Endometrial microvascular endothelial cells (primary cell): ENCODE measurements around the gene PDE2A. TPM values are rescaled to one million over a fixed set of nuclear protein-coding genes. Genes with fewer than 3 reads are reported as not detected.

Experiments
- in situ Hi-C: cut with HindIII; loops from 2 replicates; pipeline ENCODE4 v1.10.0; 2017; ENCODE audit warnings: low sequenced_read_pairs, low pct_unique_long_range_greater_than_20kb; ENCODE audit errors: inconsistent ontology term
- total RNA-seq: library from RNA; depleted of rRNA; stranded (reverse); fragments of >200 nt; gene quantifications from one replicate; pipeline ENCODE4 v1.2.3, GENCODE V29; 2015; ENCODE audit errors: inconsistent ontology term

Gene PDE2A
- total RNA-seq, 1 donor from 2014 or later = 9.5 TPM

GRCh38 chr11:72627594-72628281 is 46.5 kb downstream of the PDE2A start:
- in situ Hi-C loops = no loop called here

GRCh38 chr11:72626414-72626936 is 47.7 kb downstream of the PDE2A start:
- in situ Hi-C loops = no loop called here

DNA sequence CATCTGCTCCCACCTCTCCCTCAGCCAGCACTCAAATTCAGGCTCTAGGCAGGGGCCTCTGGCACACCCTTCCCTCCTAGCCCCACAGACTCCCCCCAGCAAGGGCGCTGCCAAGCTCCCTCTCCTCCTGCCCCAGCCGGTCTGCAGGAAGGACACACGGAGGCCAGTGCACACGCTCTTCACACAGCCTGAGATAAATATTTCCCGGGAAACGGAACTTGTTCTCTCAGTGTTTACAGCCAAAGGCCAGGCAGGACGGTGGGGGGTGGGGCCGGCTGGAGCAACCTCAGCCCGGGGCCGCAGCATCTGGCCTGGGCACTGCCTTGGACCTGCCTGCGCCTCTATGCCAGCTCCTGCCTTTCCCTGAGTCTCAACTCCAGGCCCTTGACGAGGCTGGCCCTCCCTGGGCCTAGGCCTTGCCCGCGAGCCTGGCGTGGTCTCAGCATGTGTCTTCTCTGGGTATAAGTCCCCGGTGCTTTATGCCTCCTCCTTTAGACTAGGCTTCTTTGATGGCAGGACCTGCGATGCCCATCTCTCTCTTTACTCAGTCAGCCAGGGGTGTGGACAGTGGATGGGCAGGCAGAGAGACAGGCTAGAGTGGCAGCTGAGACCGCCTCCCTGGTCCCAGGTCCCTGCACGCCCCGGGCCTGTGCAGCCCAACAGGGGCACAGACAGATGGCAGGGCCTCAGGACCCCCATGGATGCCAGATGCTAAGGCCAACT is 48.4 kb downstream of the PDE2A start:
- in situ Hi-C loops = no loop called here

DNA sequence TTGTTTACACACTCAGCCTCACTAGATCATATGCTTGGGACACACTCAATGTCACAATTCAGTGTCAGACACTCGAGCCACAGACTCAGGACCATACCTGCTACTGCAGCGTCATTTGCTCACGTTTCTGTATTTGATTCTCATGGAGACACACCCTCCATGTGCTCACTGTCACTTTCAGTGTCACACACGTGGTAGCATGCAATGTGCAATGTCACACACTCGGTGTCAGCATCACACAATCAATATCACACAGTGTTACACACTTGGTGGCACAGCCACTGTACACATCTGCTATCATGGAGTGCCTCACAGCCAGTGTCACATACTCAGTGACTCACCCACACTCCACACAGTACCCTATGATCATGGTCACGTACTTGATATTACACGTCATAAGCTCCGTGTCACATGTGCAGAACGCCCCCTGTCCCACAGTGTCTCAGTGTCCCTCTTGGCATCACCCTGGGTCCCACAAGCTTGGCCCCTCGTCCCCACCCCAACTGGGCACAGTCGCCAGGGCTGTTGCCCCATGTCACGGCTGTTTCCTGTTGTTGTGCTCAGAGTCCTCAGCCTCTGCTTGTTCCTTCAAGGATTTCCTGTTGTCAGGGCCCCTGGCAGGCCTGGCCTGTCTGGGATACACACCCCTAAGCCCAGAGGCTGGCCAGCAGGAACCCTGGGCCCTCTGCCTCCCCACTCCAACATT is 49.6 kb downstream of the PDE2A start:
- in situ Hi-C loops = no loop called here

DNA sequence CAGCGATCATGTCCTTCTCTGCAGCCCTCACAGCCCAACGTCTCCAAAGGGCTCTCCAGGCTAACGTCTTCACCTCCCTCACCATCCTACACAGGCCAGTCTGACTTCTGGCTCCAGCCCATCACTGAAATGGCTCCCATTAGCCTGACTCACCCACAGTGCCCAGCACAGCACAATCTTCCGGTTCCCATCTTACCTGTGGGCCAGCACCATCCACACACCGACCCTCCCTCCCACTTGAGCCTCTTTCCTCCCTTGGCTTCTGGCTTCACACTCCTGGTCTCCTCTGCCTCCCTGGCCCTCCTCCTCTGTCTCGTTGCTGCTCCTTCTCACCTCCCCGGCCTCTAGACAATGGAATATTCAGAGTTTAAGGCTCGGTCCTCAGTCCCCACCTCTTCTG is 51.2 kb downstream of the PDE2A start:
- in situ Hi-C loops = no loop called here

DNA sequence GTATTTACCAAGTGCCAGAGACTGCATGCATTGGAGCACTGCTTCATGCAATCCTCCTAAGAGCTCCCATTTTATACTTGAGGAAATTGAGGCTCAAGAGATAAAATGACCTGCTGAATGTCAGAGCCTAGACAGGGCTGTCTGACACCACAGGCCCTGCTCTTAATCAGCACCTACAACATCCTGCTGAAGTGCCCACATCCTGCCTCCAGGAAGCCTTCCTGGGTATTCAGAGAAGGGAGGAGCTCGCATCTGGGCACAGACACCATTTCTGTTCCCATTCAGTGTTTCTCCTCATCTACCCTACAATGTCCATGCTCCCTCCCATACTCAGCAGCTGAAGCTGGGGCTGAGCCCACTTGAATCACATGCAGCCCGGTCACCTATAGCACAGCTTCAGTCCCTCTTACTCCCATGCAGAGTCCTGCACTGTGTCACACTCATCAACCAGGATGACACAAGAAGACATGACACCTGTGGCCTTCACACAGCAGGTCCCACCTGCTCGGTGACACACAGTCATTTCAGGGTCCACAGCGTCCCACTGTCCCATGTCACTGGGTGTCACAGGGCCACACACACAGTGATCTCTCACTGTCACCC is 53.1 kb downstream of the PDE2A start:
- in situ Hi-C loops = no loop called here

- in situ Hi-C loops = no loop called here
These were observed 55.4 kb downstream of the PDE2A start for GRCh38 chr11:72618803-72619202.

GRCh38 chr11:72617080-72617762 is 57.0 kb downstream of the PDE2A start:
- in situ Hi-C loops = no loop called here

- in situ Hi-C loops = no loop called here
These were observed 57.6 kb downstream of the PDE2A start for GRCh38 chr11:72616655-72617054.

DNA sequence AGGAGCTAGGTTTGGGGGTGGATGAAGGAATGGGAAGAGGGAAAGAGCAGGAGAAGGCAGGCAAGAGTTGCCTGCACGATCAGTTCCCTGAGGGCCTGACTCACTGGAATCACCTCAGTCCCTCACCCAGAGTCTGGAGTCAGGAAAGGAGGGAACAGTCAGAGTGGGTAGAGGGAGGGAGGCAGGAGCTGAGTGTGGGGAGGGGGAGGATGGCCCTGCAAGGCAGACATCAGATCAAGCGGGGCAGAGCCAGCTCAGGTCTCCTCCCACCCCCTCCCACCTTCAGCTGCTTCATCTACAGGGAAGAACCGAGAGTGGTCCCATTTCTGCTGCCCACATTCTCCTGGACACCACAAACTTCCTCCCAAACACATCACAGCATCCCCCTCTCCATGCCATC is 58.9 kb downstream of the PDE2A start:
- in situ Hi-C loops = no loop called here

- in situ Hi-C loops = no loop called here
These were observed 59.8 kb downstream of the PDE2A start for GRCh38 chr11:72614381-72614780.

DNA sequence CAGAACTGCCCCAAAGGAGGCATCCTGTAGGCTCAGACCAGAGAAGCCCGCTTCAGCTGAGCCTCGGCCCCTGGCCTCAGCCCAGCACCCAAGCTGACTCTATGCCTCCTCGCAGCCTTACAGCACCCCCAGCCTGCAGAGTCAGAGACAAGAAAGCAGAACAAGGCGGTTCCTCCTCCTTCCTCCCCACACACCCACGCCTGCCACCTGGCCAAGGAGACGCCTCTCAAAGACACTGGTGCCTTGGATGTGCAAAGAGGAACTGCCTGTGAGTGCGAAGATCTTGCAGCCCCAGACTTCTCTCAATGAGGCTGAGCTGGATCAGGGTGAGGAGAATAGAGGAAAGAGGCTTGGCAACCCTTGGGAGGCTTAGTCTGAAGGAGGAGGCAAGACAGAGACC is 60.2 kb downstream of the PDE2A start:
- in situ Hi-C loops = no loop called here

DNA sequence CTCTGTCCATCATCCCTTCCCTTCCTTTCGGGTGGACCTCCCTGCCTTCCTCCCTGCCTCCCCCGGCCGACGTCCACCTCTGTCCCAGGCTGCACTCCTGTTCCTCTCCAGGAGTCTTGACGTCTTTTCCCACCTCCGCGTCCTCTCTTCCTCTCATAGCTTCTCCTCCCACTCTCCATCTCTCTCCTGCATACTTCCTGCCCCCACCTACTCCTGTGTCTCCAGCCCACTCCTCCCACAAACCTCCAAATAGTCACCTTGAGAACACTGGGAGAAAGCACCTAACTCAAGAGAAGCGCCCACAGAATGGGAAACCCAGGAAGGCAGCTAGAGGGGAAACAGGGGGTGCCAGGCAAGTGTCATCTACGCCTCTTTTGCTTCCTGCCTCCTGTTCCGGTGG is 60.8 kb downstream of the PDE2A start:
- in situ Hi-C loops = no loop called here

- in situ Hi-C loops = no loop called here
These were observed 64.7 kb downstream of the PDE2A start for GRCh38 chr11:72609476-72609875.

DNA sequence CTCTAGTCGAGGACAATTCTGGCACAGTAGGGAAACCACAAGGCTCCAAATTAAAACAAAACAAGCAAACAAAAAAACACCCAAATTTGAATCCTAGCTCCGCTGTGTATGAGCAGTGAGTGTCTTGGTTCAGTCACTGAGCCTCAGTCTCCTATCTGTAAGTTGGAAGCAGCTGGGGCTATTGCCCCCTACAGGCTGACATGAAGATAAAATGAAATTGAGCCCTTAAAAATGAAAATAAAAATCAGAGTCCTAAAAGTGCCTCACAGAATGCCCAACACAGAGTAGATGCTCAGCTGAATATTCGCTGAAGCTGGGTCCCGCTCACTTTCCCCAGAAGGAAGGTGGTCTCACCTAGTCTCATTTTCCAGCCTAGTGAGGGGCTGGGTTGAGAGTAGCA is 65.2 kb downstream of the PDE2A start:
- in situ Hi-C loops = no loop called here

DNA sequence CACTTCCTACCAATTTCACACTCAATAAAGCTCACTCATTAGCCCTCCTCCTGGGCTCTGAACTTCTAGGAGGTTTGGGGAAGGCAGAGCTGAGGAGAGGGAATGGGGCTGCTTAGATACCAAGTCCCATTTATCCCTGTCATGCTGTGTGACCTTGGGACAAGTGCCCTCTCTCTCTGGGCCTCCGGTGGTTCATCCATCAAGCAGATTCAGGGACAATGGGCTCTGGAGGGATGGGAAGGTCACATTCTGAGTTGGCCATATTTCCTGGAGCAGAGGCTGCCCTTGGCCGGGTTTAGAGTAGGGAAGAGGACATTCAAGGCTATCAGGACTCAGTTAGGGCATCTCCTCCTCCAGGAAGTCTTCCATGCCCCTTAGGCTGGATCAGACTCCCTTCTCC is 66.7 kb downstream of the PDE2A start:
- in situ Hi-C loops = no loop called here

DNA sequence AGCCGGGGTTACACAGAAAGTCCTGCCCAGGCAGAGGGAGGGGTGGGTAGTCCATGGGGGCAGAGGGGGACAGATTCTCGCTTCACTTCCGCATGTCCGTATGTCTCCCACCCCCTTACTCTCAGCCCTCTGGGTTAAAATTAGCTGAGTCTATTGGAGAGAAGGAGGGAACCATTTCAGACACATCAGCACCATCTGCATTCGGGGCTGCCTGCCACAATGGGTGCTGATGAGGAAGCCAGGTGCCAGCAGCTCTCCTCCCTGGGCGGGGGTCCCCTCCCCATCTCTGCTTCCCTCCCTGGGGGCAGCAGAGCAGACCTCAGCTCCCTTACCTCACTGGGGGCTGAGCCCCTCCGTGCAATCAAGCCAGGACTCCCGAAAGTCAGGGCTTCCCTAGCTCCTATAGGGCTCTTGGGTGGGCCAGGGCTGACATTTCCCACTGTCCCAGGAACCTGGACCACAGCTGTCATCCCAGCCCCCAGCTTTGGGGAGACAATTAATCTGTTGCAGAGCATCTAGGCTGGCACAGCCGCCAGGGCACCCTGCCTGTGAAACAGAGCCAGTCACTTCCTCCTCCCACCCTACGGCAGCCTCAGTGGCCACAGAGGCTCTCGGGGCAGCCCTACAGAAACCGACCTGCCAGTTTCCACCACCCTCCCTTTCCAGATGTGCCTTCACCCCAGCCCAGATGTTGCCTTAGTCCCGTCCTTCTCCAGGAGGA is 67.3 kb downstream of the PDE2A start:
- in situ Hi-C loops = no loop called here

GRCh38 chr11:72605973-72606747 is 68.1 kb downstream of the PDE2A start:
- in situ Hi-C loops = no loop called here
